ENCODE data around the gene CCNG2.

CCNG2 gene

GRCh38 chr4:77179519-77179918 lies 22.5 kb downstream of the CCNG2 start:
- DNase-seq = no peak

GRCh38 chr4:77181720-77182119 lies 24.7 kb downstream of the CCNG2 start:
- no peak for DNase-seq

DNA sequence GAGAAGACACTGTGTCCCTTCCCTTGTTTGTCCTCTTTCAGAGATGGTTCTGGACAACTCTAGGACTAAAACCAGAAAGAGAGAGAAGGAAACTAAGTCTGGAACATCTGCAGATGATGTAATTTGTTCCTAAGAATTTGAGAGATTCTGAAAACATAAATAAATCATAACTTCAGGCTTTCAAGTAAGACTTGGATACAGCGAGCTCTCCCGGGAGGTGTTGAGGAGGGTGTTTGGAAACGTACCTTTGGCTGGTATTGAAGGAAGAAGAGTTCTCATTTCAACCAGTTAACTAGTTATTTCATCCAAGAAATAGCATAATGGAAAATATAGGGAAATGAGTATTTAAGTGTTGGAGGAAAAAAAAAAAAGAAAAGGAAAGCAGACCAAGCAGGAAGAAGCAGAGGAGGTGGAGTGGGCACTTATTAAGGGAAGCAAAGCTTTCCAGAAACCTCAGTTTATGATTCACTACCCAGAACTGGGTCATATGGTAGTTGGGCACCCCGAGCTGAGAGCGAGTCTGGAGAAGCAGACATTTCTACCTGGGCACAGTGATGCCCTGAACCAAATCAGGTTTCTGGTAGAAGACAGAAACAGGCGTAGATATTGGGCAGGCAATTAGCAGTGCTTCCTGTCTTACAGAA lies 26.9 kb downstream of the CCNG2 start:
- DNase-seq = no peak

DNA sequence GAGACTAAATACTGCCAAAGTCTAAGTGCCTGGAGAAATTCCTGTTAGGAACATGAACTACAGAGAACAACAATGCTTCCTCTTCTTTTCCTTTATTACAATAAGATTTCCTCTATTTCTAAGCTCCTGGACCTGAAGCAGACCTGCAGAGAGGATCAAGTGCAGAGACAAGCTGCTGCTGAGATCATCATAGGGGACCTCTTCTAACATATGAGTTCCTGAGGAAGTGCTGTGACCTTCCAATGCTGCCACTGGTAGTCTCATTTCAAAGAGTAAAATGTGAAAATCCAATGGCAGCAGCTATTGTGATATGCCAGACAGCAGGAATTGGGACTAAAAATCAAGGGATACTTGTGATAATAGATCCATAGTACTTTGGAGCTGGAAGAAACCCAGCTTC lies 28.0 kb downstream of the CCNG2 start:
- no peak for DNase-seq

DNA sequence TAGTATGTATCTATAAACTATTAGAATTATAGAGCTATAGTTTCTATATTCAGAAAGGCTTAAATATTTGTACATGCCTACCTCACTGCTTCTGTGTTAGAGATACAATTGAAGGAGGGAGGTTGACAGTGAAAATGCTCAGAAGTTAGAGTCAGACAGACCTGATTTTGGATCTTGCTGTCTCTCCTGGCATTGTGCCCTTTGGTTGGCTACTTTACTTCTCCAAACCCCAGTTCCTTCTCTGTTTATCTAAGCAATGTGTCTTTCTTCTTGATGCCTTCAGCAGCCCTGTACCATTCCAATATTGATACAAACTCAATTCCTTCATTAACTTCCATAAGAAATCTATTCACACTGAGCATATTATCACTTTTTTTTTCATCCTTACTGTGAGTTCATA lies 28.7 kb downstream of the CCNG2 start:
- no peak for DNase-seq

- no peak for DNase-seq
These were observed 30.3 kb downstream of the CCNG2 start for GRCh38 chr4:77187322-77187721.

DNA sequence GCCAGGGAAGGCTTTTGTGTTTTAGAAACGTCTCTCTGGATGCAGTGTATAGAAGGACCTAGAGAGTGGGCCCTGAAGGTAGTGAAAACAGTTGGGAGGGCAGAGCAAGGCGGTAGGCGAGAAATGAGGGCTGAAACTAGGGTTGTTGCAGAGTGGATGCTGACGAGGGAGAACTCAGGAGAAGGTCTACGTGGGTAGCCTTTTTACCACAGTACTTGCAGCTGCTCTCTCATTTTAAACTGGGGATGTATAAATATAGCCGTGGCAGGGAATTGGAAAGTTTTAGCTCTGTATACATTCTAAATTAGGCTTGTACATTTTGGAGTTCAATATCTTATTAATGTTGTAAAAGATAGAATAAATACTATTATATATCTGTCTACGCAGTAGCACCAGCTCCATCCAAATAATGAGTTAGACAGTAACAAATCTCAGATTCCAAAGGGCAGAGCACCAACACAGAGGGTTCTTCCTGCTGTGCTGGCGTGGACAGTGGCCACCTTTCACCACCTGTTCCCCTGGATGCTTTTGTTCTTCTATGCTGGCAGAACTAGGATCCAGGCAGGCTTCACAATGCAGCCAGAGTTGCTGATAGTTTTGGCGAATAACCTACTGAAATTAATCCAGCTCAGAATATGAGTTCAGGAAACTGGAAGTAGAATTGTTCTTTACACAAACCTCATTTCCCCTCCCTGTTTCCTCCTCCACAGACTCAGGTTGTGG lies 31.7 kb downstream of the CCNG2 start:
- DNase-seq = no peak

GRCh38 chr4:77189412-77189811 lies 32.4 kb downstream of the CCNG2 start:
- DNase-seq = no peak

DNA sequence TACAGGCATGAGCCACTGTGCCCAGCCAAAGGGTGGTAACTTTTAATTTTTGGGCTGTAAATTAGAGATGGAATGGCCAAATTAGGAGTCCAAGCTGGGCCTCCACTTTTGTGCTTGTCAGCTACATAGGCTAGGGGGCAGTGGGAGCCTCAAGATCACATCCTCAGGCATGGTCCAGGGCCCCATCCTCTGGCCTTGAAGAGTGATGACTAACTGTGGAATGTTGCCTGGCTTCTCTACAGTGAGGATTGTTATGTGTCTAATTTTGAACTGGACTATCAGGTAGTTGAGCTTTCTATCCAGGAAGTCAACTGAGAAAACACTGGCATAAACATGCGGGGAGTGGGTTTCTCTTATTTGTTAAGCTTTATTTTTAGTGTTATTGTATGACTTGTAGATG lies 33.0 kb downstream of the CCNG2 start:
- no peak for DNase-seq

DNA sequence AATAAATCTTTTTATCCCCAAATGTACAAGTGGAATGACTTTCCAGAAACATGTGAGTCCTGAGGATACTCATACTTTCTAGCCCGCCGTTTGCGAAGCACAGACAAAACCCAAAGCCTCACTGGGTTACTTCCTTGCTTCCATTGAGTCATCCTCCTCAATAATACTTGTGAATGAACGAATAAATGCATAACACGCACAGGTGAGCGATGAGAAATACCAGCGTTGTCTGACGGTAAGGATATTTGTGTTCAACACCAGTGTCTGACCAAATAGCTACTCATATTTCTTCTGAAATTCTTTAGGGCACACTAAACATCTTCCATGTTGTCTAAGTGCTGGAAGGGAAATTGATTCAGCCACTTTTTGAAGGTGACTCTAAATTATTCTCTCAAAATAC lies 36.0 kb downstream of the CCNG2 start:
- no peak for DNase-seq

- DNase-seq = no peak
These were observed 36.6 kb downstream of the CCNG2 start for GRCh38 chr4:77193511-77194102.

- no peak for DNase-seq
These were observed 37.4 kb downstream of the CCNG2 start for GRCh38 chr4:77194366-77194765.

DNA sequence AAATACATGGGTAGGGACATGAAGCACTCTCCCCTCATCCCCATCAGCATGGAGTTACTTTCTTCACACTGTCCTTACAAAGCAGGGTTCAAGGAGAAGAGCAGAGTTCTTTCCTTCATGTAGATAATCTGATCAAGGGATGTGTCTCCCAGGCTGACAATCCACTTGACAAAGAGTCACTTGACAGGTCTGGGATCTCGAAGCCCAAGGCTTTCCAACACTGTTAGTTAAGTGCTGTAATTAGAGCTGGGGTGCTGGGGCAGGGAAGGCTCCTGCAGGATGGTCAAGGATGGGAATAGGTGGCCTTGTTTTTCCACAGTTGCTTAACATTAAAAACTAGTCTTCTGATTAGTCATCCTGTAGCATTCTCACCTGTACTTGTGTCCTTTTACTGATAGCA lies 38.0 kb downstream of the CCNG2 start:
- no peak for DNase-seq

GRCh38 chr4:77196866-77197265 lies 39.9 kb downstream of the CCNG2 start:
- DNase-seq = no peak

GRCh38 chr4:77197361-77197760 lies 40.4 kb downstream of the CCNG2 start:
- no peak for DNase-seq

GRCh38 chr4:77197831-77198230 lies 40.8 kb downstream of the CCNG2 start:
- no peak for DNase-seq

DNA sequence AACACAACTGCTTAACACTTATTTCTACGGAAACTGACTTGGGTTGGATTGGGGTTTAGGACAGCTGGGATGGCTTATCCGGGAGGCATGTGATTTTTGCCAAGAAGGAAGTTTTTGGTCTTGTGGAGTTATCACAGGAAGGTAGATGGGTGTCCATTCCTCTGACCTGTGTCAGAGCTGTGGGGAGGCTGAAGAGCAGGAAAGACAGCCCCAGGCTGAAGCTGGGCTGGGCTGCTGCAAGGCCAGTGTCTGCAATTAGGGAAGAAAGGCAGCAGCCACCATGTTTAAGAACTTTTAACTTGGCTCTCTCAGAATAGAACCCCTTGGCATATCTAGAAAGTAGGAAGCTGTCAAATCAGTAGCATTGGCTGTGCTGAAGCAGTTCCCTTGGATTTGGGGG lies 42.3 kb downstream of the CCNG2 start:
- DNase-seq = no peak

- no peak for DNase-seq
These were observed 42.7 kb downstream of the CCNG2 start for GRCh38 chr4:77199701-77200100.

- no peak for DNase-seq
These were observed 44.3 kb downstream of the CCNG2 start for GRCh38 chr4:77201343-77201742.

GRCh38 chr4:77201857-77202256 lies 44.9 kb downstream of the CCNG2 start:
- no peak for DNase-seq

DNA sequence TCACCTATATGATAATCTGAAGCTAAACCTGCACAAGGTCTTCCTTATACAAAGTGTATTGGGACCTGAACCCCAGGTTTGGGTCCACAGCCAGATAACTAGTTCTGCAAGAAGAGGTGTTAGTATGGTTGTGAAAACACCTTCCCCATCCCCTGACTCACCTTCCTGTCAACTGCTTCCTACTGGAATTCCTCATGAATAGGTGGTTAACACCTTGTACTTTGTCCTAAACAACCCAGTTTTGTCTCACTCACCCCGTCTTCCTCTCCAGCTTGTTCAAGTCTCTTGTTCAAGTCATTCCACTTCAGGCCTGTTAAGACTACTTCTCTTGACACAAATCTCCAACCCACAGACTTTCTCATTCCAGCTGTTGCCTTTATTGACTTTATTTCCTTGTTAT lies 45.5 kb downstream of the CCNG2 start:
- DNase-seq = no peak

DNA sequence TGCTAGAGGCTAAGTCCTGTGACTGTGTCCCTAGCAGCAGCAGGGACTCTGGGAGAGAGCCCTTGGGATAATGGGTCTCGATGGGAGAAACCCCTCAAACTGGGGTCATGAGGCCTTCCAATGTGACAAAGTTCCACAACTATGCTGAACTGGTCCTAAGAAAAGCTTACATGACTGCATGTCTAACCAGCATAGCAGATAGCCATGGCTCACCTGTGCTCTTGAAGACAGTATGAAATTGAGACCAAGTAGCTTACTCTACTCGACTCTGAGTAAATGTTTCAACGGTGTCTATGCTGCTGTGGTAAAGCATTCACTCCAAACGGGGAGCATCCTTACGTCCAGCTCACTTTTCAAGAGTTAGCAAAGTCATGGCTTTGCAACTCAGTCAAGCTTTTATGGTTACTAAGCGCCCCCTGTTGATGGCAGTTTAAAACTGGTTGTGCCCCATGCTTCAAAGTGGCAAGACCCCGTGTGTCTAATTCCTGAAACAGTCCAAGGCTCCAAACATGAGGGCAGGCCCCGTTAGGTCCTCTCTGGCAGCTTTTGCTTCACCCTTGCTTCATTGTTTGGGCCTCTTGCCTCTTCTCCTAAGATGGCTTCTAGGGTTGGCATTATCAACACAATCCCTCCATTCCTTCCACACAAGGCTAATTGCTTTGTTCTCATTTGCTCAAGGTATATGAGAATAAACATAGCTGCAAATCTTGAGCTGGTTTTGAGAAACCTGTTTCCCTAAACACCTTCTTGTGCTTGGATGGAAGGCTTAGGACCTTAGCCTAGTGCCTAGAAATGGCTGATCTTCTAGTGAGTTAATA lies 46.6 kb downstream of the CCNG2 start:
- no peak for DNase-seq

GRCh38 chr4:77204621-77205020 lies 47.6 kb downstream of the CCNG2 start:
- no peak for DNase-seq

DNA sequence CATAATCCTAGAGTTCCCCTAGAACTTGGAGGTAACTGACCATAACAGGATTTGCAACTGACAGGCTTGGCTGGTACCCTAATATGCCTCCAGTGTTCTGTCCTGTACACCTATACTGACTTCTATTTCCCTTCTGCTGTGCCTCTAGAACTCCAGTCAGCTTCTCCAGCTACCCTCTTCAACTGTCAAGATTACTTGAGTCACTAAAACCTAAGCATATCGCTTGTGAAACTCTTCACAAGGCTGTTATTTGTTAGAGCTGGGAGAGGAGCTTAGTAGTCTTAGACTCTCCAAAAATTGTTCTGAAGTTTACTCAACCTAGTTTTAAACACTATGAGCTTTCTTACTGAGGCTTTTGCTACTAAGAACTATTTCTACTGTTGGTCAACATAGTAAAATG lies 52.0 kb downstream of the CCNG2 start:
- no peak for DNase-seq

Data from NCI-H345 (cell line).